Type B pancreatic cell (in vitro differentiated cells): ENCODE data around the gene AOPEP. TPM values are rescaled to one million over a fixed set of nuclear protein-coding genes. Genes with fewer than 3 reads are reported as not detected.

ENCODE experiments used
- DNase-seq: peaks from one replicate; pipeline ENCODE4 v3.0.0; 2021; ENCODE audit warnings: mixed read lengths; ENCODE audit not compliant: unreplicated experiment; ENCODE audit errors: extremely low spot score
- H3K27ac Mint-ChIP-seq: 2 replicates; pipeline ENCODE4 v1.8.0; 2021; ENCODE audit warnings: mild to moderate bottlenecking, mixed read lengths
- H3K27me3 Mint-ChIP-seq: 2 replicates; pipeline ENCODE4 v1.8.0; 2021; ENCODE audit warnings: mixed read lengths
- H3K36me3 Mint-ChIP-seq: 2 replicates; pipeline ENCODE4 v1.8.0; 2021; ENCODE audit warnings: mixed read lengths
- H3K4me1 Mint-ChIP-seq: one replicate; pipeline ENCODE4 v1.8.0; 2021; ENCODE audit warnings: mixed read lengths; ENCODE audit not compliant: unreplicated experiment
- H3K4me3 Mint-ChIP-seq: 2 replicates; pipeline ENCODE4 v1.8.0; 2021; ENCODE audit warnings: mild to moderate bottlenecking, mixed read lengths
- H3K9me3 Mint-ChIP-seq: 2 replicates; pipeline ENCODE4 v1.8.0; 2021; ENCODE audit warnings: mixed read lengths
- CTCF ChIP-seq: fragments of 200-600 bp; sonication (generic); conservative IDR thresholded peaks from 2 replicates; pipeline ENCODE4 v1.5.0; 2021; ENCODE audit warnings: antibody characterized with exemption, mild to moderate bottlenecking
- total RNA-seq: library from RNA; stranded (reverse); gene quantifications from 2 replicates; pipeline ENCODE4 v1.2.1, GENCODE V29; 2021; ENCODE audit warnings: low replicate concordance

Gene AOPEP
- total RNA-seq, 1 donor from 2014 or later, result 89.3 TPM

- no peak for DNase-seq
- Mint-ChIP-seq H3K36me3 (peaks cover 12% of the 10 kb centered on the region), H3K4me1 (peaks cover 26% of the 10 kb centered on the region), H3K27me3 (no peaks in the 10 kb centered on the region), H3K9me3 (no peaks in the 10 kb centered on the region), H3K4me3 (no peak overlapping the region), H3K27ac (no peak overlapping the region)
- no peak for TF ChIP-seq CTCF
These were observed 35.0 kb downstream of the AOPEP start for GRCh38 chr9:94761481-94761880.

DNA sequence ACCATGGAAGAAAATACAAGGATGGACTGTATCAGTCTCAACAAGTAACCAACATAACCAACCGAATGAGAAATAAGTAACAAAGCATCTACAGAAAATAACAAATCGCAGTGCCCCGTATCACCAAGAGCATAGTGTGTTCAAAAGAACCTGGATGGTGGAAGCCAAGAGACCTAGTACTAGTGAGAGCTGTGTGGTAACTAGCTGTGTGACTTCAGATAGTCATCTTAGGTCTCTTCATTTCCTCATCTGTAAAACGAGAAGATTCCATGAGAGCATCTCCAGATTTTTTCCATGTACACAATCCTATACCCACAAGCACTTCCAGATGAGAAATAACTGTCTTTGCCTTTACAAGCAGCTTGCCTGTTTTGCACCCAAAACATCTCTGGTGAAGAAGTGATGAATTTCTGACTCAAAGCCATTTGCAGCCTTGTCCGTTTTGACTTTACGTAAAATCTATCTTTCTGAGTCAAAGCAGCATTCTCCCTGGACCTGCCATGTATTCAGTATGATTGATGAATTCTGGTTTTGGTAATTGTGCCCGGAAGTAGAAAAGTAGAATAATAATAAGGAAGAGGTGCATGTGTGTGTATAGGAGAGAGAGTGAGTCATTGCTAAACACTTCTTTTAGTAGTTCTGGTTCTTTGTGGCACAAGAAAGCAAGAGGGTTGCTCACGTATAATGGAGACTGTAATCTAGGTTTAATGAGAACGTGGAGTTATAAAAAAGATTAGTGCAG lies 41.0 kb downstream of the AOPEP start:
- TF ChIP-seq CTCF, result no peak
- no peak for DNase-seq
- Mint-ChIP-seq H3K9me3 (peaks cover 4% of the 10 kb centered on the region), H3K4me1 (peaks cover 15% of the 10 kb centered on the region), H3K36me3 (peaks cover 22% of the 10 kb centered on the region), H3K4me3 (peak overlapping the region; percentile 1), H3K27me3 (no peaks in the 10 kb centered on the region), H3K27ac (peak overlapping the region; percentile 12)

DNA sequence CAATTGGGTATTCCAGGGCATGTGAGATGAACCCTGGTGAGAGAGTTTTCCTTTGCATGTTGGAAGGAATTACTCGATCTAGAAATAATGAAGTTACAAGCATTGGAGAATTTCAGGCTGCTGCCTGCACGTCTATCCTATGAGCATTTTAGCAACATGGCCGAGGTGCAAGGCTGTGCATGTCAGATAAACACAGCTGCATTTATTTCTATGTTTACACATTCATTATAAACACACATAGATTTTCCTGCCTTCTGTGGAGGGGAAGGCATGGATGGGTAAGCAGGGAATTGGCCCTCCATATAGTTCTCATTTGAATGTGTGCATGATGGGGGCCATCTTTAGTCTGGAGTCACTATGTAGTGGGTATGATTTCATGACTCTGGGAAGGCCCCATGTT lies 42.3 kb downstream of the AOPEP start:
- Mint-ChIP-seq H3K9me3 (peaks cover 4% of the 10 kb centered on the region), H3K4me3 (no peak overlapping the region), H3K27ac (no peak overlapping the region), H3K36me3 (peaks cover 29% of the 10 kb centered on the region), H3K27me3 (no peaks in the 10 kb centered on the region), H3K4me1 (peaks cover 15% of the 10 kb centered on the region)
- no peak for TF ChIP-seq CTCF
- no peak for DNase-seq

- Mint-ChIP-seq H3K36me3 (peaks cover 25% of the 10 kb centered on the region), H3K9me3 (peaks cover 4% of the 10 kb centered on the region), H3K4me1 (peaks cover 15% of the 10 kb centered on the region), H3K4me3 (no peak overlapping the region), H3K27ac (no peak overlapping the region), H3K27me3 (no peaks in the 10 kb centered on the region)
- TF ChIP-seq CTCF, result no peak
- DNase-seq, result no peak
These were observed 43.8 kb downstream of the AOPEP start for GRCh38 chr9:94770334-94770733.

DNA sequence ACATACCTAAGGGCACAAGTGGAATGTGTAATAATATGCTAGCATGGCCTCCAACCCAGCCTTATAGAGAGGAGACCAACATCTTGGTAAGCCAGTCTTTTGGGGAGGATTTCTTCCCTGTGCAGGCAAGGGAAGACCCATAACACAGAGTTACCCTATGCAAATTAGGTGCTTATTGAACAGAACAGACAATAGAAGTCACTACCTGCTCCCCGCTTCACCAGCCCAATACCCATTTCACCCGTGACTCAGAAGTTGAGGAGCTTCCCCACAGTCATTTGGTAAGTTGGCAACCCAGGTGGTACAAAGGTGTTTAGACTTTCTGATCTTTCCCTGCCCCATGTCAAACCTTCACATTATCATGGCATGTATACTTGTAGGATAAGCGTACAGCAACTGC lies 44.6 kb downstream of the AOPEP start:
- Mint-ChIP-seq H3K9me3 (peaks cover 4% of the 10 kb centered on the region), H3K4me3 (no peak overlapping the region), H3K36me3 (peaks cover 25% of the 10 kb centered on the region), H3K27me3 (no peaks in the 10 kb centered on the region), H3K4me1 (peaks cover 15% of the 10 kb centered on the region), H3K27ac (no peak overlapping the region)
- TF ChIP-seq CTCF, result no peak
- no peak for DNase-seq
